Camera-type eye (tissue), 1 donor: Measurements from ENCODE around the gene SLC25A6. TPM values are rescaled to one million over a fixed set of nuclear protein-coding genes. Genes with fewer than 3 reads are reported as not detected.

Experiments
- total RNA-seq: library from RNA; depleted of rRNA; stranded (reverse); fragments of >200 nt; gene quantifications from one replicate; pipeline ENCODE4 v1.2.3, GENCODE V29; 2014

Gene SLC25A6
- 195 TPM for total RNA-seq

GRCh38 chrX:1391707-1392375, at the start of gene SLC25A6:
SLC25A6 (minus strand) TSS chrX:1392113; CDS start chrX:1392009, 104 bp downstream.

GRCh38 chrX:1336331-1336943, 55.5 kb downstream of the SLC25A6 start, which contains the start of gene IL3RA:
IL3RA (plus strand) TSS chrX:1336785; CDS start chrX:1341766, 4,981 bp downstream.

Other genes with a start within 250 kb of the SLC25A6 start
- gene CRLF2, start 179.5 kb downstream of the SLC25A6 start, total RNA-seq = not detected
- 3.8 TPM for gene CSF2RA, start 123.3 kb downstream of the SLC25A6 start, total RNA-seq
- 4.8 TPM for gene IL3RA, start 55.3 kb downstream of the SLC25A6 start, total RNA-seq
- gene ASMTL, start 60.8 kb upstream of the SLC25A6 start, total RNA-seq = 22.1 TPM
- 1.4 TPM for gene P2RY8, start 145.1 kb upstream of the SLC25A6 start, total RNA-seq
- gene AKAP17A, start 199.5 kb upstream of the SLC25A6 start, total RNA-seq = 49.3 TPM
- 1.2 TPM for gene ASMT, start 222.9 kb upstream of the SLC25A6 start, total RNA-seq